Skeletal muscle tissue (tissue), 4 donors: ENCODE data around the gene RNF166. TPM values are rescaled to one million over a fixed set of nuclear protein-coding genes. Genes with fewer than 3 reads are reported as not detected.

Experiments
- H3K27ac ChIP-seq: one replicate; pipeline ENCODE4 v1.7.0; 2013; ENCODE audit warnings: mild to moderate bottlenecking, low read depth, low read length, inconsistent platforms
- H3K27me3 ChIP-seq, 3 donors: one replicate each; pipeline ENCODE4 v1.7.0; 2013; ENCODE audit warnings: low read length in 3 of 3; ENCODE audit not compliant: control insufficient read depth in 3 of 3, insufficient read depth in 3 of 3
- H3K36me3 ChIP-seq, 3 donors: one replicate each; pipeline ENCODE4 v1.7.0; 2013; ENCODE audit warnings: low read length in 3 of 3; ENCODE audit not compliant: control insufficient read depth in 3 of 3, insufficient read depth in 3 of 3
- H3K4me1 ChIP-seq, 3 donors: one replicate each; pipeline ENCODE4 v1.7.0; 2013; ENCODE audit warnings: low read length in 3 of 3, mild to moderate bottlenecking in 3 of 3; ENCODE audit not compliant: control insufficient read depth in 3 of 3, insufficient read depth in 3 of 3
- H3K4me3 ChIP-seq, 3 donors: one replicate each; pipeline ENCODE4 v1.7.0; 2013; ENCODE audit warnings: low read length in 3 of 3
- H3K9ac ChIP-seq, 3 donors: one replicate each; pipeline ENCODE4 v1.7.0; 2013; ENCODE audit warnings: low read length in 3 of 3, mild to moderate bottlenecking in 3 of 3, moderate library complexity in 2 of 3, low read depth in 1 of 3
- H3K9me3 ChIP-seq, 3 donors: one replicate each; pipeline ENCODE4 v1.7.0; 2013; ENCODE audit warnings: low read length in 3 of 3; ENCODE audit not compliant: control insufficient read depth in 3 of 3
- total RNA-seq: library from RNA; depleted of rRNA; stranded (reverse); fragments of >200 nt; gene quantifications from one replicate; pipeline ENCODE4 v1.2.3, GENCODE V29; 2014
- donor health status: Osteomylitis.

RNF166 gene
- total RNA-seq, 1 donor from 2014 or later = 12.0 TPM

DNA sequence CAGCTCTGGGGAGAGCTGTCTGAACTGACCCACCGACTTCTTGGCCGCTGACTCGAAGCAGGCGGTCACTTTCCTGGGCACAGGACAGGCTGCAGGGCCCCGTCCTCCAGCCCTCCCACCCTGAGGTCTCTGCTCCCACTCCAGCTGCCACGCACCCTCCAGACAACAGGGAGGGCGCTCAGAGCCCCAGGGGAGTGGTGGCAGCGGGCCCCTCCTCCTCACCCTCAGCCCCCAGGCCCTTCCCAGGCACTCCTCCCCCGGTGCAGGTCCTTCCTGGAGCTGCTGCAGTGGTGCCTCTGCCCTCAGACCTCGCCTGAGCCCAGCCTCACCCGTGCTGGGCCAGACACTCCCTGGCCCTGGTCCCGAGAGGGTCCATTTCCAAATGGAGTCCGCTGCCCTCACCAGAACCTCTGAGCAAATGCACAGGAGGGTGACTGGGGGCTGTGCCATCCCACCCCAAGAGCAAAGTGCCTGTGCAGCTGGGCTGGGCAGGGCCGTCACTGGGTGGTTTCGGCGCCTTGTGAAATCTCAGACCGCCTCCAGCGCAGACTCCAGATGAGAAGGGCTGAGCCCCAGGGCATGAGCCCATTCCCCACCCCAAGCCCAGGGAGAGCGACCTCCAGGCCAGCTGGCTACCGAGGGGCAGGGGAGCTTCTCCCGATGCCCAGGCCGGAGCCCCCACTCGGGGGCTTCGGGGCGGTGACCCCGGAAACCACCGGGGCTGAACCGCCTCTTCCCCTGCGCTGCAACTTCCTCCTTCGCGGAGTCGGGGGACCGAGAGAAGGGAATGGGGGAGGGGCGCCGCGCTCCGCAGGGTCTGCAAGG, 56.1 kb downstream of the RNF166 start:
- no peaks in the 10 kb centered on the region for H3K9me3 ChIP-seq
- peak overlapping the region in 2 of 3 donors; percentile 50 to 66 for H3K9ac ChIP-seq
- H3K4me3 ChIP-seq = peak overlapping the region; percentile 62 to 67 (median 65)
- peak overlapping the region; percentile 19 for H3K27ac ChIP-seq
- H3K4me1 ChIP-seq = peaks cover 12 to 13% (median 13%) of the 10 kb centered on the region in 3 donors
- no peaks in the 10 kb centered on the region for H3K27me3 ChIP-seq
- peaks cover 9 to 17% (median 15%) of the 10 kb centered on the region in 3 donors for H3K36me3 ChIP-seq

DNA sequence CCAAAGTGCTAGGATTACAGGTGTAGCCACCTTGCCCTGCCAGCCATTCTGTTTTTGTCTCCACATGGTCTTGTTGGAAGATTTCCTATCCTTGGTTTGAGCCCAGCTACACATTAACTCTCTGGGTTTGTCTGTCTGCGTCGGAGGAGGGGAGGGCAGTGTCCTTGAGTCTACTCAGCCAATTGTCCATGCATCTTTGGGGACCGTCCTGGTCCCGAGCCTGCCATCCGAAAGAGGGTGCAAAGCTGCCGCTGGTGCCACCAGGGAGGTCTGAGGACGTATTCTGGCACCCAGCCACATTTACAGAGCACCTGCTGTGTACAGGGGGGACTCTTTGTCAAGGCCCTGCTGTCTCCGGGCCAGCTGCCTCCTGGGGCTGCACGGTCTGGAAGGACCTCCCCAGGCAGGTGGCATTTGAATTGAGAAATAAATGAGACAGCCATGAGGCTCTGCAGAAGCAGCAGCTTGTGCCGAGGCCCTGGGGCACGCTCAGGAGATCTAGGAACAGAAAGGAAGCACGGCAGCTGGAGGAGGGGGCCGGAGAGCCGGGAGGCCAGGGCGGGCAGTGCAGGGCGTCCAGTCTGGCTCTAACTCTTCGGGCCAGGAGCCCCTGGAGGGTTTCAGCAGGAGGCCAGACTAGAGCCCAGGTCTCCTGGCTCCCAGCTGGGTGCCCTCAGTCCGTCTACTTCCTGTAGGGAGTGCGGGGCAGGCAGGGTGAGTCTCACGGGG, 56.8 kb downstream of the RNF166 start:
- H3K9me3 ChIP-seq = no peaks in the 10 kb centered on the region
- no peaks in the 10 kb centered on the region for H3K27me3 ChIP-seq
- peaks cover 6 to 10% (median 7%) of the 10 kb centered on the region in 3 donors for H3K36me3 ChIP-seq
- H3K4me1 ChIP-seq = peaks cover 12 to 13% (median 13%) of the 10 kb centered on the region in 3 donors
- H3K27ac ChIP-seq = no peak overlapping the region
- no peak overlapping the region for H3K9ac ChIP-seq
- H3K4me3 ChIP-seq = peak overlapping the region in 1 of 3 donors; percentile 62

DNA sequence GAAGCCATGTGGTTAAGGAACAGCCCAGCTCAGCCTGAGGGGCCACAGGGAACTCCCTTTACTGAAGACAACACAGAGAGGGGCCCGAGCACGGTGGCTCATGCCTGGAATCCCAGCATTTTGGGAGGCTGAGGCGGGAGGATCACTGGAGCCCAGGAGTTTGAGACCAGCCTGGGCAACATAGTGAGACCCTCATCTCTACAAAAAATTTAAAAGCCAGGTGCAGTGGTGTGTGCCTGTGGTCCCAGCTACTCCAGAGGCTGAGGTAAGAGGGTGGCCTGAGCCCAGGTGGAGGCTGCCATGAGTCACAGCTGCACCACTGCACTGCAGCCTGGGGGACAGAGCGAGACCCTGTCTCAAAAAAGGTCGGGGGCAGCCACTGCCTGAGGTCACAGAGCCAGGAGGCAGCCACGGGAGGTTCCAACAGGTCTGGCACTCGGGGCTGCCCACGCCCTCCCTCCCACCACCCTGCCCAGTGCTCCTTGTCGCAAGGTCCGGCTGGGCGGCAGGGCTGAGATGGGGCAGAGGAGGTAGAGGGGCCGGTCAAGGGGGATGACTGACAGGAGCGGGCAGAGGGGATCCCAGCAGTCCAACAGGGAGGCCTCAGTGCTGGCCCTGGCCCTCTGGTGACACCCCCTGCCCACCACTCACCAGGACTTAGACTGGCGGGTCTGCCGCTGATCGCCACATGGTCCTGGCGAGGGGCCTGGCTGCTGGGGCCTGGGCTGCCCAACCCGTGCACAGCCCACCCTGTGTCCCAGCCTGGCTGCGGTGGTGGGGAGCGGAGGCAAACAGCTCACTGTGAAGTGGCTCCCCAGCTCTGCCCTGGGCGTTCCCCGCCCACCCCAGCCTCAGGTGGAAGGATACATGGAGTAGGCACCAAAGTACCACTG, 58.8 kb downstream of the RNF166 start:
- no peak overlapping the region for H3K4me3 ChIP-seq
- H3K9me3 ChIP-seq = no peaks in the 10 kb centered on the region
- no peak overlapping the region for H3K9ac ChIP-seq
- peaks cover 0 to under 1% (median 0%) of the 10 kb centered on the region in 3 donors for H3K36me3 ChIP-seq
- no peak overlapping the region for H3K27ac ChIP-seq
- peaks cover 12 to 13% (median 13%) of the 10 kb centered on the region in 3 donors for H3K4me1 ChIP-seq
- H3K27me3 ChIP-seq = no peaks in the 10 kb centered on the region

Other genes with a start within 250 kb of the RNF166 start
- gene ZC3H18, start 136.0 kb downstream of the RNF166 start, total RNA-seq = 14.6 TPM
- not detected for gene IL17C, start 67.8 kb downstream of the RNF166 start, total RNA-seq
- gene CYBA, start 55.4 kb downstream of the RNF166 start, total RNA-seq = 90.8 TPM
- gene MVD, start 43.3 kb downstream of the RNF166 start, total RNA-seq = 14.1 TPM
- 8.4 TPM for gene SNAI3, start 19.9 kb downstream of the RNF166 start, total RNA-seq
- 10.4 TPM for gene CTU2, start 95 bp upstream of the RNF166 start, total RNA-seq
- 45.9 TPM for gene PIEZO1, start 78.8 kb upstream of the RNF166 start, total RNA-seq
- 6.3 TPM for gene CDT1, start 97.4 kb upstream of the RNF166 start, total RNA-seq
- 41.8 TPM for gene APRT, start 105.5 kb upstream of the RNF166 start, total RNA-seq
- 9.9 TPM for gene GALNS, start 150.5 kb upstream of the RNF166 start, total RNA-seq
- 29.2 TPM for gene TRAPPC2L, start 150.7 kb upstream of the RNF166 start, total RNA-seq
- not detected for gene PABPN1L, start 160.3 kb upstream of the RNF166 start, total RNA-seq